Endothelial cell of umbilical vein (primary cell): ENCODE measurements around the gene EXD3. TPM values are rescaled to one million over a fixed set of nuclear protein-coding genes. Genes with fewer than 3 reads are reported as not detected.

Experiments
- BruUV-seq: library from RNA; stranded (reverse); fragments of 400-500 nt; replicated peaks from 2 replicates; lab custom pipeline; 2021; lab: Mats Ljungman, UMichigan
- CTCF ChIA-PET: fragments of 300-600, 350-600 bp; sonication (Branson Sonifier 250); formaldehyde crosslinking; loops from one replicate; lab custom pipeline; 2021; ENCODE audit warnings: antibody characterized with exemption, inconsistent platforms; lab: Charles Lee
- POLR2A ChIA-PET: fragments of 300-600, 350-600 bp; sonication (Branson Sonifier 250); formaldehyde crosslinking; loops from one replicate; lab custom pipeline; 2021; ENCODE audit warnings: antibody characterized with exemption, inconsistent platforms; lab: Charles Lee
- DNase-seq: peaks from one replicate; pipeline ENCODE4 v3.0.0-alpha.2; 2011; ENCODE audit warnings: low read depth, low spot score
- FAIRE-seq: peaks from 2 replicates; lab custom pipeline; 2011; peaks lifted over from hg19 to GRCh38; lab: Jason Lieb, UNC
- H2AFZ ChIP-seq: 2 replicates; pipeline ENCODE4 v1.6.0; 2012; ENCODE audit warnings: low read depth, low read length, control low read depth, inconsistent platforms
- H3K27ac ChIP-seq: 2 replicates; pipeline ENCODE4 v1.5.1; 2011; ENCODE audit warnings: low read depth, mild to moderate bottlenecking, control low read depth, low read length, moderate library complexity; ENCODE audit not compliant: insufficient read depth
- H3K27me3 ChIP-seq, 2 experiments: 2 replicates each; pipeline versions ENCODE4 v1.6.0 to v1.6.1; 2011; ENCODE audit warnings: low read length in 2 of 2, mixed read lengths in 1 of 2; ENCODE audit not compliant: control insufficient read depth in 2 of 2, insufficient read depth in 2 of 2
- H3K36me3 ChIP-seq, 2 experiments: 2 replicates in 1 of 2; 3 replicates in 1 of 2; pipeline ENCODE4 v1.5.1; 2011; ENCODE audit warnings: low read length in 2 of 2, mild to moderate bottlenecking in 1 of 2, moderate library complexity in 1 of 2; ENCODE audit not compliant: control insufficient read depth in 2 of 2, insufficient read depth in 2 of 2; ENCODE audit errors: extremely low read depth in 1 of 2
- H3K4me1 ChIP-seq: 3 replicates; pipeline ENCODE4 v1.5.1; 2011; ENCODE audit warnings: mild to moderate bottlenecking, low read length; ENCODE audit not compliant: control insufficient read depth, insufficient read depth; ENCODE audit errors: extremely low read depth
- H3K4me2 ChIP-seq: 2 replicates; pipeline ENCODE4 v1.6.1; 2011; ENCODE audit warnings: low read length, control low read depth, mixed read lengths; ENCODE audit not compliant: insufficient read depth
- H3K4me3 ChIP-seq, 3 experiments: fragments of 200-600 bp in 1 of 3; sonication (generic), shearing (Covaris generic) in 1 of 3; replicated peaks in 1 of 3; 2 replicates each; pipeline ENCODE4 v1.5.1; 2011 to 2016; ENCODE audit warnings: control low read depth in 3 of 3, low read length in 3 of 3, mild to moderate bottlenecking in 2 of 3, inconsistent platforms in 1 of 3, low read depth in 1 of 3, moderate library complexity in 1 of 3; ENCODE audit not compliant: insufficient read depth in 1 of 3
- H3K79me2 ChIP-seq: 2 replicates; pipeline ENCODE4 v1.6.0; 2012; ENCODE audit warnings: low read length, inconsistent platforms; ENCODE audit not compliant: control insufficient read depth, insufficient read depth
- H3K9ac ChIP-seq: replicated peaks from 2 replicates; pipeline ENCODE3; 2011; ENCODE audit warnings: low read length, control low read depth; ENCODE audit not compliant: insufficient read depth; ENCODE audit errors: extremely low read depth
- H3K9me1 ChIP-seq: replicated peaks from 3 replicates; pipeline ENCODE4 v1.6.0; 2011; ENCODE audit warnings: mild to moderate bottlenecking, low read length; ENCODE audit not compliant: control insufficient read depth, insufficient read depth; ENCODE audit errors: extremely low read depth
- H3K9me3 ChIP-seq: replicated peaks from 2 replicates; pipeline ENCODE4 v1.5.1; 2012; ENCODE audit warnings: low read length, inconsistent platforms; ENCODE audit not compliant: control insufficient read depth, insufficient read depth
- H4K20me1 ChIP-seq: replicated peaks from 2 replicates; pipeline ENCODE3; 2011; ENCODE audit warnings: mild to moderate bottlenecking, low read length; ENCODE audit not compliant: control insufficient read depth, insufficient read depth; ENCODE audit errors: extremely low read depth
- CTCF ChIP-seq, 2 donors: IDR thresholded peaks; 1 replicate in 1 of 2; 2 replicates in 1 of 2; pipeline ENCODE4 v1.5.1; 2011; ENCODE audit warnings: low read length in 2 of 2, mild to moderate bottlenecking in 2 of 2, moderate library complexity in 2 of 2, control low read depth in 1 of 2, inconsistent platforms in 1 of 2, low read depth in 1 of 2; ENCODE audit not compliant: insufficient read depth in 1 of 2; ENCODE audit errors: extremely low read depth in 1 of 2
- EZH2 ChIP-seq: IDR thresholded peaks from 2 replicates; pipeline ENCODE4 v1.6.1; 2012; ENCODE audit warnings: borderline replicate concordance, low read depth, mild to moderate bottlenecking, moderate library complexity, low read length, inconsistent platforms; ENCODE audit not compliant: severe bottlenecking
- FOS ChIP-seq: IDR thresholded peaks from 2 replicates; pipeline ENCODE4 v1.6.1; 2011; ENCODE audit warnings: mild to moderate bottlenecking, low read length, moderate library complexity, borderline replicate concordance; ENCODE audit not compliant: insufficient read depth
- GATA2 ChIP-seq: IDR thresholded peaks from 2 replicates; pipeline ENCODE4 v1.7.0; 2011; ENCODE audit warnings: low read depth, mild to moderate bottlenecking, moderate library complexity, mixed read lengths, low read length; ENCODE audit not compliant: insufficient read length, insufficient read depth
- JUN ChIP-seq: IDR thresholded peaks from 2 replicates; pipeline ENCODE4 v1.6.1; 2011; ENCODE audit warnings: borderline replicate concordance, low read depth; ENCODE audit not compliant: insufficient read length, insufficient read depth
- MAX ChIP-seq: IDR thresholded peaks from 2 replicates; pipeline ENCODE4 v1.6.1; 2011; ENCODE audit not compliant: insufficient read depth, insufficient read length
- MYC ChIP-seq: IDR thresholded peaks from one replicate; pipeline ENCODE4 v1.6.1; 2011; ENCODE audit warnings: mild to moderate bottlenecking, low read depth, low read length
- POLR2A ChIP-seq: IDR thresholded peaks from 2 replicates; pipeline ENCODE4 v1.6.1; 2012; ENCODE audit warnings: low read depth, mild to moderate bottlenecking, control low read depth, low read length
- POLR2AphosphoS5 ChIP-seq: IDR thresholded peaks from 2 replicates; pipeline ENCODE4 v1.6.1; 2012; ENCODE audit warnings: low read depth, mild to moderate bottlenecking, control low read depth, low read length, moderate library complexity; ENCODE audit not compliant: insufficient read depth
- dilution Hi-C: fragments of 300-500 bp; cut with MboI; formaldehyde crosslinking; loops from one replicate; pipeline ENCODE4 v1.15.0; 2019; ENCODE audit warnings: low sequenced_read_pairs; ENCODE audit not compliant: extremely low pct_ligation_motif_present
- intact Hi-C: fragments of 100-400 bp; cut with micrococcal nuclease; formaldehyde crosslinking; loops from one replicate; pipeline ENCODE4 v1.10.0; 2022
- polyA plus RNA-seq, 4 experiments: library from polyadenylated mRNA; depleted of rRNA in 3 of 4; stranded (reverse) in 3 of 4; unstranded in 1 of 4; fragments of >200 nt; gene quantifications; 2 replicates each; pipeline versions ENCODE4 v1.2.1 to v1.2.3, GENCODE V29; 2011 to 2012; ENCODE audit warnings: missing spikeins in 1 of 4
- total RNA-seq: library from RNA; stranded (reverse); gene quantifications from 2 replicates; pipeline ENCODE4 v1.2.3, GENCODE V29; 2021

Gene EXD3
- total and polyA plus RNA-seq, 2 donors (not counting 3 experiments of a cell fraction or from before 2014, with no cell fraction given): 17.7 to 30.3 TPM

DNA sequence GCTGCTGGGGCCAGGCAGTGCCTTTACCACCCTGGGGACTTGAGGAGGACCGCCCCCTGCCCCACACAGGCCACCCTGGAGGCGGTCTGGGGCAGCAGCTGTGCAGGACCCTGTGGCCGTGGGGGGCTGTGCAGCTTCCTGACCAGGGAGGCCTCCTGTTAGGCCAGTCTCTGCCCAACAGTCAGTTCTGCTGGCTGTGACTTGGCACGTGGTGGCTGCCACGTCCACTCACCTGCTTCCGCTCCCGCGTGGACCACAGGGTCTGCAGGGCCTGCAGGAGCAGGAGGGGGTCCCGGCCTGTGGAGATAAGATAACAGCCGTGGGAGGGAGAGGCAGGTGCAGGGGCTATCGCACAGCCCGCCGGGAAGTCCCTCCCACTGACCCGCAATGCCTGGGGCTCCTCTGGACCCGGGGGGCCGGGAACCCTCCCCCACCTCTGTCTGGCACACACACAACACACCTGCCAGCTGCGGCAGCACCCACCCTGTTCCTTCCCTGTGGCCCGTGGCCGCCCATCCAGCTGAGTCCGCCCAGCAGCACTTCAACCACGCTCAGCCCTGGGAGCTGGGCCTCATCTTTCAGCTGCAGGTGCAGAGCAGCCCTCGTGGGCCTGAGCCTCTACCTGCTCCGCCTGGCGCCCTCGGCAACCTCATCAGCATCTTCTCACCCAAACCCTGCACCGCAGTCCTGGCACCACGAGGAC is 39.7 kb downstream of the EXD3 start:
- H3K36me3 ChIP-seq: no peaks in the 10 kb centered on the region
- ChIA-PET POLR2A (no interaction called here), CTCF (interaction anchor here (1.2 kb wide), 1 partner anchor 81 kb away, joined by 3 read pairs; the partner anchor contains the start of gene NRARP)
- dilution Hi-C loops (no loop called here), intact Hi-C loops (no loop called here)
- no TSS peak for BruUV-seq
- no peak overlapping the region for H3K4me3 ChIP-seq
- FAIRE-seq (no peak), DNase-seq (no peak)
- H3K27ac ChIP-seq: no peak overlapping the region
- no peak overlapping the region for H3K4me2 ChIP-seq
- TF ChIP-seq FOS (no peak), POLR2AphosphoS5 (no peak), EZH2 (no peak), POLR2A (no peak), MYC (no peak), MAX (no peak)
- no peak overlapping the region for H3K9ac ChIP-seq
- H3K9me3 ChIP-seq: no peaks in the 10 kb centered on the region
- no peaks in the 10 kb centered on the region for H3K27me3 ChIP-seq
- H2AFZ ChIP-seq: no peak overlapping the region
- H3K4me1 ChIP-seq: peaks cover 13% of the 10 kb centered on the region
- H3K79me2 ChIP-seq: no peaks in the 10 kb centered on the region
- H4K20me1 ChIP-seq: no peaks in the 10 kb centered on the region
- no peaks in the 10 kb centered on the region for H3K9me1 ChIP-seq

DNA sequence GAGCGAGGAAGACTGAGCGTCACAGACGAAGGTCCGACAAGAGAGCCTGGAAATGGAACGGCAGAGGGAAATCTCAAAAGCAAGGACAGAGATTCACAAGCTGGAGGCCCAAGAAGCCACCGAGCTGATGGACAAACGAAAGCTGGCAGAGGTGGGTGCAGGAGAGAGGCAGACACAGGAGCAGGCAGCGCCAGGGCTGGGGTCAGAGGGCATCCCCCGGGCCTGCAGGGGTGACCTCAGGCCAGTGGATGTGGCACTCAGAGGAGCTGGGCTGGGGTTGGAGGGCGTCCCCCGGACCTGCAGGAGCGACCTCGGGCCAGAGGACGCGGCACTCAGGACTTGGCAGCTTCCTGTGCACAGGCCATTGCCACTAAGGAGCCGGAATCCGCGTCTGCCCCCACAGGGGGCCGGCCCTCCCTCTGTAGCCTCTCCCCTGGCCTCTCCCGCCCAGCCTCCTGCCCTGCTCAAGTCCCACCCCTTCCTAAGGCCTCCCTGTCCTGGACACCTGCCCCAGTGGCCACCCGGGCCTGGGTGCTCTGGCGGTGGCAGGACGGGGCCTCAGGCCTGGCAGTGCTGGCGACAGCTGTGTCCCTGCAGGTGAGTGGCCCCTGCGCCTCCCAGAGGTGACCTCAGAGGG is 40.4 kb downstream of the EXD3 start:
- Histone ChIP-seq H3K27me3 (no peaks in the 10 kb centered on the region), H3K27ac (no peak overlapping the region), H2AFZ (no peak overlapping the region), H3K9me1 (no peaks in the 10 kb centered on the region), H3K36me3 (no peaks in the 10 kb centered on the region), H3K4me2 (no peak overlapping the region), H3K4me1 (peaks cover 6% of the 10 kb centered on the region), H3K79me2 (no peaks in the 10 kb centered on the region), H4K20me1 (no peaks in the 10 kb centered on the region), H3K9ac (no peak overlapping the region), H3K4me3 (no peak overlapping the region), H3K9me3 (no peaks in the 10 kb centered on the region)
- intact Hi-C loops (no loop called here), dilution Hi-C loops (no loop called here)
- FAIRE-seq (no peak), DNase-seq (no peak)
- TF ChIP-seq MYC: no peak
- TF ChIP-seq GATA2: no peak
- no peak for TF ChIP-seq CTCF (IDR thresholded peaks at IDR 0.05; ENCODE audit: extremely low read depth in 1 of 2, insufficient read depth in 1 of 2, low read depth in 1 of 2, low read length in 2 of 2)
- no peak for TF ChIP-seq POLR2A
- TF ChIP-seq MAX: no peak
- no peak for TF ChIP-seq JUN
- TF ChIP-seq FOS: no peak
- no peak for TF ChIP-seq EZH2
- TF ChIP-seq POLR2AphosphoS5: no peak
- BruUV-seq: no TSS peak
- ChIA-PET POLR2A (no interaction called here), CTCF (interaction anchor here (0.6 to 1.2 kb wide), 2 partner anchors 13 to 81 kb away, joined by 3 read pairs; partner anchors contain the start of gene NRARP)
